Panc1 (cell line): ENCODE data around the gene CRELD1. TPM values are rescaled to one million over a fixed set of nuclear protein-coding genes. Genes with fewer than 3 reads are reported as not detected.

Experiments used
- ATAC-seq: fragments of 200-7000 bp; cut with Tn5 transposase; 2 replicates; pipeline ENCODE4 v1.9.1; 2020; ENCODE audit warnings: mild to moderate bottlenecking, moderate library complexity
- BruUV-seq: library from RNA; stranded (reverse); fragments of 400-500 nt; replicated peaks from 2 replicates; lab custom pipeline; 2021; lab: Mats Ljungman, UMichigan
- CTCF ChIA-PET: fragments of 300-600 bp; sonication (Branson Sonifier 250); formaldehyde crosslinking; loops from one replicate; lab custom pipeline; 2022; ENCODE audit warnings: antibody characterized with exemption; lab: Charles Lee
- POLR2A ChIA-PET: fragments of 300-600 bp; sonication (Branson Sonifier 250); formaldehyde crosslinking; loops from one replicate; lab custom pipeline; 2022; ENCODE audit warnings: antibody characterized with exemption; lab: Charles Lee
- DNase-seq: peaks from one replicate; pipeline ENCODE4 v3.0.0-alpha.2; 2010; ENCODE audit warnings: low read depth, low spot score
- H3K27ac ChIP-seq: 2 replicates; pipeline ENCODE4 v1.5.1; 2011; ENCODE audit warnings: mild to moderate bottlenecking, low read length, inconsistent platforms
- H3K27me3 ChIP-seq: fragments of 200-500 bp; sonication (Bioruptor generic); 2 replicates; pipeline ENCODE4 v1.6.0; 2014; ENCODE audit warnings: low read length, inconsistent platforms; ENCODE audit not compliant: control insufficient read depth, insufficient read depth
- H3K36me3 ChIP-seq: fragments of 200-500 bp; sonication (Bioruptor generic); 2 replicates; pipeline ENCODE4 v1.5.1; 2014; ENCODE audit warnings: inconsistent platforms, mild to moderate bottlenecking, low read length, moderate library complexity; ENCODE audit not compliant: control insufficient read depth, insufficient read depth
- H3K4me1 ChIP-seq: 2 replicates; pipeline ENCODE4 v1.5.1; 2011; ENCODE audit warnings: inconsistent platforms, mild to moderate bottlenecking, low read length, moderate library complexity; ENCODE audit not compliant: control insufficient read depth, insufficient read depth
- H3K4me3 ChIP-seq, 2 experiments: 2 replicates each; pipeline ENCODE4 v1.5.1; 2011 to 2012; ENCODE audit warnings: low read depth in 2 of 2, low read length in 2 of 2, mild to moderate bottlenecking in 2 of 2, inconsistent platforms in 1 of 2, moderate library complexity in 1 of 2
- H3K9me3 ChIP-seq: fragments of 200-500 bp; sonication (Bioruptor generic); 2 replicates; pipeline ENCODE4 v1.5.1; 2014; ENCODE audit warnings: low read depth, mild to moderate bottlenecking, inconsistent platforms, low read length, moderate library complexity; ENCODE audit not compliant: control insufficient read depth, insufficient read depth
- CTCF ChIP-seq: fragments of 450-650 bp; IDR thresholded peaks from 2 replicates; pipeline ENCODE4 v1.5.1; 2017; ENCODE audit warnings: mild to moderate bottlenecking
- POLR2AphosphoS5 ChIP-seq: IDR thresholded peaks from 2 replicates; pipeline ENCODE4 v1.6.1; 2012; ENCODE audit warnings: mild to moderate bottlenecking, low read depth, low read length, moderate library complexity
- REST ChIP-seq, 2 experiments: IDR thresholded peaks; 2 replicates each; pipeline ENCODE4 v1.6.1; 2011 to 2012; ENCODE audit warnings: low read depth in 2 of 2, control low read depth in 1 of 2, low read length in 1 of 2, mild to moderate bottlenecking in 1 of 2, moderate library complexity in 1 of 2; ENCODE audit not compliant: insufficient read depth in 1 of 2
- SIN3A ChIP-seq: IDR thresholded peaks from 2 replicates; pipeline ENCODE4 v1.6.1; 2012; ENCODE audit warnings: low read depth, mild to moderate bottlenecking, low read length, moderate library complexity, borderline replicate concordance; ENCODE audit not compliant: insufficient read depth
- TCF7L2 ChIP-seq: IDR thresholded peaks from 2 replicates; pipeline ENCODE4 v1.6.1; 2011; ENCODE audit warnings: mild to moderate bottlenecking, low read depth, low read length, inconsistent platforms
- in situ Hi-C: cut with HindIII; loops from 2 replicates; pipeline ENCODE4 v1.10.0; 2016; ENCODE audit warnings: low sequenced_read_pairs, low pct_unique_long_range_greater_than_20kb
- intact Hi-C: fragments of 100-400 bp; cut with micrococcal nuclease; formaldehyde crosslinking; loops from one replicate; pipeline ENCODE4 v1.10.0; 2022; ENCODE audit not compliant: unreplicated experiment
- total RNA-seq: library from RNA; stranded (reverse); gene quantifications from one replicate; pipeline ENCODE4 v1.2.1, GENCODE V29; 2021; ENCODE audit not compliant: unreplicated experiment

CRELD1 gene
- total RNA-seq, 1 experiment from 2014 or later: 15.4 TPM

GRCh38 chr3:9965200-9965875 lies 31.7 kb downstream of the CRELD1 start:
- TF ChIP-seq SIN3A (no peak), REST (IDR thresholded peaks at IDR 0.05; ENCODE audit: insufficient read depth in 1 of 2, low read depth in 2 of 2, low read length in 1 of 2) (no peak), CTCF (no peak), TCF7L2 (no peak), POLR2AphosphoS5 (no peak)
- ChIA-PET POLR2A (interaction anchor here (0.6 kb wide), 2 partner anchors 65 to 195 kb away, joined by 3 to 4 read pairs; no protein-coding TSS in a partner anchor), CTCF (no interaction called here)
- Histone ChIP-seq H3K27ac (no peak overlapping the region), H3K27me3 (no peaks in the 10 kb centered on the region), H3K4me3 (no peak overlapping the region), H3K9me3 (no peaks in the 10 kb centered on the region), H3K4me1 (0 out of 2 replicates have a peak, but pooled peaks cover 1% of the 10 kb centered on the region), H3K36me3 (peaks cover 4% of the 10 kb centered on the region; the same call in 1 of the 2 replicates)
- intact Hi-C loops: no loop called here
- ATAC-seq (no peak), DNase-seq (no peak)
- in situ Hi-C loops: no loop called here
- BruUV-seq: no TSS peak

GRCh38 chr3:9966841-9967240 lies 33.2 kb downstream of the CRELD1 start:
- H3K4me1 ChIP-seq: 0 out of 2 replicates have a peak, but pooled peaks cover 4% of the 10 kb centered on the region
- H3K27me3 ChIP-seq: no peaks in the 10 kb centered on the region
- ChIA-PET CTCF (no interaction called here), POLR2A (no interaction called here)
- in situ Hi-C loops: no loop called here
- TF ChIP-seq POLR2AphosphoS5: no peak
- no peak for TF ChIP-seq TCF7L2
- TF ChIP-seq CTCF: no peak
- no peak for TF ChIP-seq REST (IDR thresholded peaks at IDR 0.05; ENCODE audit: insufficient read depth in 1 of 2, low read depth in 2 of 2, low read length in 1 of 2)
- TF ChIP-seq SIN3A: no peak
- BruUV-seq: no TSS peak
- peaks cover 6% of the 10 kb centered on the region for H3K36me3 ChIP-seq
- DNase-seq (no peak), ATAC-seq (no peak)
- H3K9me3 ChIP-seq: no peaks in the 10 kb centered on the region
- H3K27ac ChIP-seq: no peak overlapping the region
- intact Hi-C loops: no loop called here
- no peak overlapping the region for H3K4me3 ChIP-seq
